K562 (cell line): ENCODE results near the gene UVRAG. TPM values are rescaled to one million over a fixed set of nuclear protein-coding genes. Genes with fewer than 3 reads are reported as not detected.
A peak's percentile ranks its signal among the peaks of the same experiment; 100 is the strongest.

Source experiments
- ATAC-seq: fragments of 200-7000 bp; cut with Tn5 transposase; 3 replicates; pipeline ENCODE4 v1.9.1; 2020; ENCODE audit warnings: moderate library complexity
- BruUV-seq: library from RNA; stranded (reverse); fragments of 400-500 nt; replicated peaks from 2 replicates; lab custom pipeline; 2021; lab: Mats Ljungman, UMichigan
- CTCF ChIA-PET: fragments of 300-600 bp; formaldehyde crosslinking; extraction: SDS; loops from one replicate; lab custom pipeline; 2021; ENCODE audit warnings: low intra/inter-chr PET ratio; lab: Yijun Ruan, JAX
- POLR2A ChIA-PET: fragments of 300-600, 350-650 bp; sonication (Branson Sonifier 250); formaldehyde crosslinking; extraction: SDS; loops from one replicate; lab custom pipeline; 2021; ENCODE audit warnings: antibody characterized with exemption, inconsistent platforms; lab: Yijun Ruan, JAX
- DNase-seq, 4 experiments: peaks; one replicate each; pipeline versions ENCODE4 v3.0.0 to v3.0.0-alpha.2; 2011 to 2018; ENCODE audit warnings: low spot score in 3 of 4, mixed read lengths in 3 of 4; ENCODE audit errors: extremely low read depth in 1 of 4
- FAIRE-seq: peaks from 2 replicates; lab custom pipeline; 2011; peaks lifted over from hg19 to GRCh38; lab: Jason Lieb, UNC
- H2AFZ ChIP-seq: 2 replicates; pipeline ENCODE4 v1.6.0; 2011; ENCODE audit warnings: low read depth, low read length, control low read depth, inconsistent platforms
- H3K27ac ChIP-seq: fragments of 200-600 bp; 3 replicates; pipeline ENCODE4 v1.8.0; 2011; ENCODE audit warnings: low read depth, mild to moderate bottlenecking, control low read depth, inconsistent platforms, low read length, moderate library complexity, mixed read lengths; ENCODE audit errors: extremely low read depth
- H3K27me3 ChIP-seq, 2 experiments: fragments of 300-600 bp in 1 of 2; 2 replicates in 1 of 2; 3 replicates in 1 of 2; pipeline versions ENCODE4 v1.6.0 to v1.8.0; 2011; ENCODE audit warnings: inconsistent platforms in 2 of 2, low read length in 2 of 2, mild to moderate bottlenecking in 1 of 2, mixed read lengths in 1 of 2, moderate library complexity in 1 of 2; ENCODE audit not compliant: control insufficient read depth in 2 of 2, insufficient read depth in 2 of 2
- H3K36me3 ChIP-seq: fragments of 300-600 bp; 3 replicates; pipeline ENCODE4 v1.8.0; 2011; ENCODE audit warnings: mild to moderate bottlenecking, low read length, inconsistent platforms; ENCODE audit not compliant: control insufficient read depth, insufficient read depth
- H3K4me1 ChIP-seq, 2 experiments: fragments of 200-600 bp in 1 of 2; replicated peaks in 1 of 2; 2 replicates in 1 of 2; 3 replicates in 1 of 2; pipeline versions ENCODE4 v1.5.1 to v1.8.0; 2011; ENCODE audit warnings: inconsistent platforms in 2 of 2, low read length in 2 of 2, mild to moderate bottlenecking in 1 of 2, mixed read lengths in 1 of 2, moderate library complexity in 1 of 2; ENCODE audit not compliant: control insufficient read depth in 2 of 2, insufficient read depth in 2 of 2
- H3K4me2 ChIP-seq: 2 replicates; pipeline ENCODE4 v1.6.1; 2011; ENCODE audit warnings: low read length, control low read depth, inconsistent platforms, mixed read lengths; ENCODE audit not compliant: insufficient read depth
- H3K4me3 ChIP-seq: fragments of 200-600 bp; sonication (generic), shearing (Covaris generic); 2 replicates; pipeline ENCODE4 v1.5.1; 2016; ENCODE audit warnings: control low read depth, inconsistent platforms
- H3K79me2 ChIP-seq: fragments of 200-600 bp; 3 replicates; pipeline ENCODE4 v1.8.0; 2011; ENCODE audit warnings: low read length, inconsistent platforms; ENCODE audit not compliant: control insufficient read depth, insufficient read depth
- H3K9ac ChIP-seq, 2 experiments: 2 replicates each; pipeline versions ENCODE4 v1.6.0 to v1.6.1; 2011; ENCODE audit warnings: low read depth in 2 of 2, low read length in 2 of 2, control low read depth in 1 of 2, inconsistent platforms in 1 of 2, mild to moderate bottlenecking in 1 of 2, mixed read lengths in 1 of 2; ENCODE audit not compliant: insufficient read depth in 1 of 2
- H3K9me1 ChIP-seq: one replicate; pipeline ENCODE4 v1.6.0; 2011; ENCODE audit warnings: inconsistent platforms, mild to moderate bottlenecking, low read length, moderate library complexity; ENCODE audit not compliant: control insufficient read depth, insufficient read depth
- H3K9me3 ChIP-seq: replicated peaks from 2 replicates; pipeline ENCODE4 v1.5.1; 2011; ENCODE audit warnings: low read depth, low read length, inconsistent platforms; ENCODE audit not compliant: control insufficient read depth, insufficient read depth
- H4K20me1 ChIP-seq: replicated peaks from 2 replicates; pipeline ENCODE4 v1.6.1; 2011; ENCODE audit warnings: low read length, inconsistent platforms, mixed read lengths; ENCODE audit not compliant: control insufficient read depth, insufficient read depth
- E2F4 ChIP-seq: sonication (generic); formaldehyde crosslinking; IDR thresholded peaks from 2 replicates; pipeline ENCODE4 v1.8.0; 2022; ENCODE audit warnings: mild to moderate bottlenecking, low read depth, missing genetic modification reagents
- FOXA3 ChIP-seq, 2 experiments: fragments of 450-650 bp in 1 of 2; sonication (generic) in 1 of 2; formaldehyde crosslinking; IDR thresholded peaks in 1 of 2; conservative IDR thresholded peaks in 1 of 2; 2 replicates each; pipeline versions ENCODE4 v1.4.0 to v1.8.0; 2020 to 2022; ENCODE audit warnings: mild to moderate bottlenecking in 2 of 2, missing genetic modification reagents in 1 of 2
- SPI1 ChIP-seq: IDR thresholded peaks from 2 replicates; pipeline ENCODE4 v1.6.1; 2011; ENCODE audit warnings: low read depth, low read length, control low read depth, borderline replicate concordance
- ZBED1 ChIP-seq: IDR thresholded peaks from 2 replicates; pipeline ENCODE4 v1.6.1; 2014
- ZNF24 ChIP-seq: fragments of 450-650 bp; IDR thresholded peaks from 2 replicates; pipeline ENCODE4 v1.6.1; 2016
- WGBS: fragments of 100-300 bp; shearing (Covaris generic); methylation state at CpG from one replicate; pipeline ENCODE4 v1.1.6; 2016; ENCODE audit warnings: low coverage, mixed read lengths; ENCODE audit not compliant: insufficient coverage; ENCODE audit errors: missing lambda C conversion rate; 5-methylcytosine and 5-hydroxymethylcytosine counted together
- in situ Hi-C: fragments of 300-500 bp; cut with MboI; formaldehyde crosslinking; loops from 4 replicates; pipeline ENCODE4 v1.15.0; 2018; ENCODE audit warnings: inconsistent platforms, mixed read lengths
- intact Hi-C: fragments of 100-400 bp; cut with micrococcal nuclease; formaldehyde crosslinking; loops from 2 replicates; pipeline ENCODE4 v1.14.2; 2022
- polyA plus RNA-seq, 8 experiments: library from polyadenylated mRNA; depleted of rRNA in 4 of 8; stranded (reverse) in 5 of 8; unstranded in 3 of 8; fragments of >200 nt; fragmentation: Nextera tagmentation in 2 of 8; fragmentation: Illumina TruSeq in 1 of 8; extraction: Ambion mirVana in 2 of 8; extraction: Trizol in 1 of 8; gene quantifications; 2 replicates each; pipeline versions ENCODE4 v1.2.1 to v1.2.3, GENCODE V29; 2011 to 2014; ENCODE audit warnings: inconsistent platforms in 1 of 8, missing spikeins in 1 of 8
- total RNA-seq, 7 experiments: library from RNA; depleted of rRNA in 6 of 7; stranded (reverse); fragments of >200 nt in 6 of 7; fragmentation: Illumina TruSeq in 2 of 7; extraction: Trizol in 2 of 7; gene quantifications; 2 replicates each; pipeline versions ENCODE4 v1.2.1 to v1.2.3, GENCODE V29; 2011 to 2021; ENCODE audit warnings: low replicate concordance in 1 of 7

The UVRAG gene
- total and polyA plus RNA-seq, 9 of the 15 experiments (the other 6 are each of a cell fraction or from before 2014, with no cell fraction given) = 3.1 to 17.8 (median 12.4) TPM

GRCh38 chr11:75810637-75811390, 4.2 kb upstream of the UVRAG start:
- in situ Hi-C loops = no loop called here
- Histone ChIP-seq H2AFZ (peak overlapping the region; percentile 45), H3K9me3 (no peaks in the 10 kb centered on the region), H3K4me2 (no peak overlapping the region; the same call in 1 of the 2 replicates), H3K9me1 (no peaks in the 10 kb centered on the region), H3K9ac (no peak overlapping the region), H3K27me3 (no peaks in the 10 kb centered on the region), H4K20me1 (no peaks in the 10 kb centered on the region), H3K4me1 (peaks cover 14 to 20% of the 10 kb centered on the region in 2 experiments), H3K79me2 (peaks cover 8% of the 10 kb centered on the region), H3K36me3 (no peaks in the 10 kb centered on the region), H3K27ac (no peak overlapping the region), H3K4me3 (no peak overlapping the region)
- ATAC-seq = no peak
- WGBS = 35% methylated on average over 8 of the region's 8 CpGs
- DNase-seq = no peak
- POLR2A ChIA-PET = interaction anchor here (1.1 kb wide), 1 partner anchor 14 kb away, joined by 5 read pairs; no protein-coding TSS in a partner anchor
- no peak for FAIRE-seq
- TF ChIP-seq ZBED1 (no peak), ZNF24 (peak; percentile 43; the same call in 1 of the 2 replicates)
- CTCF ChIA-PET = no interaction called here
- intact Hi-C loops = no loop called here
- no TSS peak for BruUV-seq

- TF ChIP-seq SPI1 = peak; percentile 49; the same call in 1 of the 2 replicates
- no peak for TF ChIP-seq E2F4 (CRISPR knock-in tag)
- TF ChIP-seq FOXA3 (CRISPR knock-in tag; conservative IDR thresholded peaks at IDR 0.05 in 1 of 2, IDR thresholded peaks at IDR 0.05 in 1 of 2) = 0 out of 4 replicates have a peak, but pooled peaks of 1 of the 2 experiments have one; percentile 20
- TF ChIP-seq, all 486 proteins: peak for 2
- DNase-seq (no peak), ATAC-seq (no peak), FAIRE-seq (no peak)
- H3K79me2 ChIP-seq = peaks cover 14% of the 10 kb centered on the region
- H3K4me2 ChIP-seq = no peak overlapping the region
- intact Hi-C loops = no loop called here
- no peaks in the 10 kb centered on the region for H3K27me3 ChIP-seq
- peak overlapping the region; percentile 45 for H2AFZ ChIP-seq
- in situ Hi-C loops = no loop called here
- no peak overlapping the region for H3K4me3 ChIP-seq
- no peaks in the 10 kb centered on the region for H3K9me1 ChIP-seq
- peaks cover 14 to 22% of the 10 kb centered on the region in 2 experiments for H3K4me1 ChIP-seq
- no peaks in the 10 kb centered on the region for H3K36me3 ChIP-seq
- ChIA-PET POLR2A (no interaction called here), CTCF (no interaction called here)
- no TSS peak for BruUV-seq
- H3K27ac ChIP-seq = no peak overlapping the region
- H3K9ac ChIP-seq = no peak overlapping the region
- H4K20me1 ChIP-seq = no peaks in the 10 kb centered on the region
- 39% methylated on average over 2 of the region's 2 CpGs for WGBS
- H3K9me3 ChIP-seq = no peaks in the 10 kb centered on the region
These were observed 3.5 kb upstream of the UVRAG start for GRCh38 chr11:75811485-75811884.
